SIG-M5 (cell line): ENCODE results near the gene DERL3.
"Not testable (repeated sequence)": the region's sequence is repeated elsewhere in the genome, so short reads cannot be mapped to it uniquely, and the experiment has no call there.

Experiments
- DNase-seq: peaks from one replicate; lab custom pipeline; 2025; lab: John Stamatoyannopoulos, UW

Gene DERL3

DNA sequence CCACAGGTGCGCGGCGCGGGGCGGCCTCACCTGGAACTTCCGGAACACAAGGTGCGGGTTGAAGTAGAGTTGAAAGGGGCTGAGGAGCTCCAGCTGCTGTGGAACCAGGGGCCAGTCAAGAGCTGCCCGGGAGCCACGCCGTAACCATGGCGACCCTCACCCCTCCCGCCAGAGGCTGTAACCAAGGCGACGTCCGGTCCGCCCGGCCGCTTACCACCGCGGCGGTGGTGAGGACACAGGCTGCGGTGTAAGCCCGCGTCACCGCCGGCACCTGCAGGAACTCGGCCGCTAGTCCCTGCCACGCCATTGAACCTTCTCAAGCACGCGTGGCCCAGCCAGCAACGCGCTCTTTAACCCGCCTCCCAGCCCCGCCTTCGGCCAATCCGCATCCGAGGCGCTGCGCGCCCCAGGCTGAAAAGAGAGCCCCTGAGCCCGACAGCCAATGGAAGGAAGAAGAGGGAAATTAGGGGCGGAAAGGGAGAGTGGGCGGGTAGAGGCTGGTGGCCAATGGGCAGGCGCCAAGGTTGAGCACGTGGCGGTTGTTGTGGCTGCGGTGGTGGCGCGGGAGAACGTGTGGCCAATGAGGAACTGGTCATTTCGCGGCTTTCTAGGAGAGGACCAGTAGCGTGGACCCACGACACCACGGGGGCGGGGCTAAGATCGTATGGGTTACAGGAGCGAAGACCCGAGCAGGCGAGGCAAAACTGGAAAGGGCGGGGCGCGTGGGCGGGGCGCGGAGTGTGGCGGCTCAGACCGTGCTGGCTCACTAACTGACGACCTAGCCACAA, at the start of gene DERL3:
TSS of gene DERL3 (minus strand) at position 326 of the 788 bp plus-strand sequence. CDS start at position 307, 19 bp downstream.
- peak; percentile 97 for DNase-seq

DNA sequence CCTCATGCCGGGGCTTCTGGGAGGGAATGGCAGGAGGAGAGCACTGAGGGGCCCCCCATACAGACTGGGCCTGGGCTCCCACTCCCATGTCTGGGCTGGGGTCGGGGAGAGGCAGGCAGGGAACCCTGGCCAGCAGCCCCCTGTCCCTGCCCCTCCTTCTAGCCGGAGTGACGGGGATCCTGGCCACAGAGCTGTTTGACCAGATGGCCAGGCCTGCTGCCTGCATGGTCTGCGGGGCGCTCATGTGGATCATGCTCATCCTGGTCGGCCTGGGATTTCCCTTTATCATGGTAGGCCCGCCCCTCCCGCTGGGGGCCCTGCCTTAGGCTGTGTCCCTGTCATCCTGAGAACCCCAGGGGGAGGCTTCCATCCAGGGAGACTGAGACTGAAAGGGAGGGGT, 45.3 kb upstream of the DERL3 start:
- no peak for DNase-seq

DNA sequence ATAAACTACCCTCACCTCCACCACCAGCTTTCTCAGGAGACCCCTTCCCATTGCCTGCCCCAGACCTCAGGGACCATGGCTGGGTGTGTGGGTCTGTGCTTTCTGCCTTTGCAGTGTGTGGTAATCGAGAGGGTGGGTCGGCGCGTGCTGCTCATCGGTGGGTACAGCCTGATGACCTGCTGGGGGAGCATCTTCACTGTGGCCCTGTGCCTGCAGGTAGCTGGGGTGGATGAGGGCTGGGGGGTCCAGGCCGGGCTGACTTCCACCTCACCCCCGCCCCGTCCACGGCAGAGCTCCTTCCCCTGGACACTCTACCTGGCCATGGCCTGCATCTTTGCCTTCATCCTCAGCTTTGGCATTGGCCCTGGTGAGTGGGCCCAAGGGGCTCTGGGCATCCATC, 44.9 kb upstream of the DERL3 start:
- DNase-seq = no peak

DNA sequence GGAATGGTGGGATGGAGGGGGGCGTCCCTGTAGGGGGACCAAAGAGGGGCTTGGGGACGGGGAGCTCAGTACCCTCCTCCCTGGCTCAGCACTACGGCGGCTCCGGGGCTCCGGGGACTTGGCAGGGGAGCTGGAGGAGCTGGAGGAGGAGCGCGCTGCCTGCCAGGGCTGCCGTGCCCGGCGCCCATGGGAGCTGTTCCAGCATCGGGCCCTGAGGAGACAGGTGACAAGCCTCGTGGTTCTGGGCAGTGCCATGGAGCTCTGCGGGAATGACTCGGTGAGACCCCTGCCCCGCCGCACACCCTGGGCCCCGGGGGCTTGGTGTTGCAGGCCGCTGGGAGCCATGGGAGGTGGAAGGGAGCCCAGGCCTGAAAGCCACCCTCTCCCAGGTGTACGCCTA, 43.6 kb upstream of the DERL3 start:
- DNase-seq = no peak

DNA sequence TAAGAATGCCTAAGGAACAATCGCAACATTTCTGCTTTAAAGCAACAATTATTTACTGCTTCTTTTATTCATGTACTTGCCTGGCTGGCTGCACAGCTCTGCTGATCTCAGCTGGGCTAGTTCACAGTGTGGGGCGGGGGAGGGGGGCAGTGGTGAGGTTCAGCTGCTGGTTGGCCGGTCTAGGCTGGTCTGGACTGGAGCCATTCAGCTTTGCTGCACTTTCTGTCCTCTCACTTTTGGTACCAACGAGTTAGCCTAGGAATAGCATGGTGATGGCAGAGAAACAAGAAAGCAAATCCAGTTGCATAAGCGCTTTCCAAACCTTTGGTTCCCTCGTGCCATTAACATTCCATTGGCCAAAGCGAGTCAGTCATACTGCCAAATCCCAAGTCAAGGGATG, 39.4 kb upstream of the DERL3 start:
- no peak for DNase-seq

DNA sequence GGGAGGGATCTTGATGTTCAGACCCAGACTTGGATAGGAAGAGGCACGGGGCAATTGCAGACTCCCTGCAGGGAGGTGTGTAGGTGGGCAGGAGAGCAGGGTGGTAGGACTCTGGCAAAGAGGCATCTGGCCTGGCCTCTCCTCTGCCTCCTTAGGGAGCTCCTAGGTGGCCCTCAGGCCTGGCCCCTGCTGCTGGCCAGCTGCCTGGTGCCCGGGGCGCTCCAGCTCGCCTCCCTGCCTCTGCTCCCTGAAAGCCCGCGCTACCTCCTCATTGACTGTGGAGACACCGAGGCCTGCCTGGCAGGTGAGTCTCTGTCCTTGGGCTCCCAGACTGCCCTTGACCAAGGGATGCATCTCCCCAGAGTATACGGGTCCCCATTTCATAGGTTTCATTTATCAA, 38.8 kb upstream of the DERL3 start:
- DNase-seq = no peak

DNA sequence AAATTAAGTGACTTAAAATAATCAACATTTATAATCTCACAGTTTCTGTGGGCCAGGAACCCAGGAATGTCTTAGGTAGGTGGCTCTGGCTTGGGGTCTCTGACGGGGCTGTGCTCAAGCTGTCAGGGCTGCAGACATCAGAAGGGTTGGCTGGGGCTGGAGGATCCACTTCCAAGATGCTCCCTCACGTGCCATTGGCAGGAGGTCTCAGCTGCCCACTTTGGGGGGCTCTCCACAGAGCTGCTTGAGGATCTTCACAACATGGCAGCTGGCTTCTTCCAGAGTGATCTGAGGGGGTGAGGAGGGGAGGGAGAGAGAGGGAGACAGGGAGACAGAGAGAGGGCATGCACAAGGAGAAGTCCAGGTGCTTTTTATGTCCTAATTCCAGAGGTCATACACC, 37.0 kb upstream of the DERL3 start:
- DNase-seq = no peak

DNA sequence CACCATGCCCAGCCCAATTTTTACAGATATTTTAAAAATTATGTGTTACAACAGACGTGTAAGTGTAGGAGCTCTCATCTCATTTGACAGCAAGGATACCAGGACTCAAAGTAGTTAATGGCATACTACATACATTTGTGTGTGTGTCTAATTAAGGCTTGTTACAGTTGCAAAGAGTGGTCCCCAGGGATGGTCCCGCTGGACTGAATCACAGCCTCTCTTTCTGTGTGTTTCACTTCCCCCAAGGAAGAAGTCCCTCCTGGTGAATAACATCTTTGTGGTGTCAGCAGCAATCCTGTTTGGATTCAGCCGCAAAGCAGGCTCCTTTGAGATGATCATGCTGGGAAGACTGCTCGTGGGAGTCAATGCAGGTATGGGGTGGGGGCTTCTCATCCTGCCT, 36.1 kb upstream of the DERL3 start:
- DNase-seq = no peak

DNA sequence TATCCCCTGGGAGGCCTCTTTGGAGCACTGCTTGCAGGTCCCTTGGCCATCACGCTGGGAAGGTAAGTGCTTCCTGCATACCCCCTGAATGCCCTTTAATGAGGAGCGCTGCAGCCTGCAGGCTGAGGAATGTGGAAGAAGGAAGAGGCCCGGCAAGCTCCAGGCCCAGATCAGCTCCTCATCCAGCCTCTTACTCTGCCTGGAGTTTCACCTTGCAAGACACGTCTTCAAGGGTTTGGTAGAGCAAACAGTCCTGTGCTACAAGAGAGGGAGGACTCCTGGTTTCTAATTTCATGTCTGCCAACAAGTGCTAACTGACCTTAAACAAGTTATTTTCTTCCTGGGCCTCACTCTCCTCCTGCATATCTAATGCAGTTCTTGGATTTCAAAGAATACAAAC, 29.8 kb upstream of the DERL3 start:
- no peak for DNase-seq

DNA sequence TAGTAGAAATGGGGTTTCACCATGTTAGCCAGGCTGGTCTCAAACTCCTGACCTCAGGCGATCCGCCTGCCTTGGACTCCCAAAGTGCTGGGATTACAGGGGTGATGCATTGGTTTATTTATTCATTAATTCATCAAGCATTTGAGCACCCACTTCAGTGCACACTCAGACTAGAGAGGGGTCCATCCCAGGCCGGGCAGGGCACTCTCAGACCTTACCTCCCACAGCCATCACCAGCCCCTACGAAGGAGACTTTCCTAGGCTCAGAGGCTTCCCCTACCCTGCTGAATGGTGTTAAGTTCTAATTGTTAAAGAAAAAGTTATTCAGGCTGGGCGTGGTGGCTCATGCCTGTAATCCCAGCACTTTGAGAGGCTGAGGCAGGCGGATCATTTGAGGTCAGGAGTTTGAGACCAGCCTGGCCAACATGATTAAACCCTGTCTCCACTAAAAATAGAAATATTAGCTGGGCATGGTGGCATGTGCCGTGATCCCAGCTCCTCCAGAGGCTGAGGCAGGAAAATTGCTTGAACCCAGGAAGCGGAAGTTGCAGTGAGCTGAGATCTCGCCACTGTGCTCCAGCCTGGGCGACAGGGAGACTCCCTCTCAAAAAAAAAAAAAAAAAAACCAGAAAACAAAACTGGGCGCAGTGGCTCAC, 25.8 kb upstream of the DERL3 start:
- not testable (repeated sequence) for DNase-seq

DNA sequence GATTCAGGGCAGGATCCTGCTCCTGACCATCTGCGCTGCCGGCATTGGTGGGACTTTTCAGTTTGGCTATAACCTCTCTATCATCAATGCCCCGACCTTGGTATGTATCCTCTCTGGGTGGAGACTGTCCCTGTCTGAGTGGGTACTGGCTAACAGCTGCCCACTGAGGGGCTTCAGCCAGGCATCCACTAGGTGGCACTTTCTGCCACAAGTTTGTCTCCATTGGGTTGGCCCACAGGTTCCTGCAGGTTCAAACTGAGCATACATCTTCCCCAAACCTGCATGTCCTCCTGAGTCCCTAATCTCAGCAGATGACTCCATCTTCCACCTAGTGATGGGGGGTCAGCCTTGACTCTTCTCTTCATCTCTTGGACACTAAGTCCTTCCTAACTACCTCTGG, 23.3 kb upstream of the DERL3 start:
- DNase-seq = no peak

DNA sequence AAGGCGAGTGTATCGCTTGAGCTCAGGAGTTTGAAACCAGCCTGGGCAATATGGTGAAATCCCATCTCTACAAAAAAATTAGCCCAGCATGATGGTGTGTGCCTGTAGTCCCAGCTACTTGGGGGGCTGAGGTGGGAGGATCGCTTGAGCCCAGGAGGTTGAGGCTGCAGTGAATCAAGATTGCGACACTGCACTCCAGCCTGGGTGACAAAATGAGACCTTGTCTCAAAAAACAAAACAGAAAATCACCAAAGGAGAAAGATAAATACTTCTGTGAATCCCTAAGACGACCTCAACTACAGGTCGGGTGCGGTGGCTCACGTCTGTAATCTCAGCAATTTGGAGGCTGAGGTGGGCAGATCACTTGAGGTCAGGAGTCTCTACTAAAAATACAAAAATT, 21.4 kb upstream of the DERL3 start:
- not testable (repeated sequence) for DNase-seq

DNA sequence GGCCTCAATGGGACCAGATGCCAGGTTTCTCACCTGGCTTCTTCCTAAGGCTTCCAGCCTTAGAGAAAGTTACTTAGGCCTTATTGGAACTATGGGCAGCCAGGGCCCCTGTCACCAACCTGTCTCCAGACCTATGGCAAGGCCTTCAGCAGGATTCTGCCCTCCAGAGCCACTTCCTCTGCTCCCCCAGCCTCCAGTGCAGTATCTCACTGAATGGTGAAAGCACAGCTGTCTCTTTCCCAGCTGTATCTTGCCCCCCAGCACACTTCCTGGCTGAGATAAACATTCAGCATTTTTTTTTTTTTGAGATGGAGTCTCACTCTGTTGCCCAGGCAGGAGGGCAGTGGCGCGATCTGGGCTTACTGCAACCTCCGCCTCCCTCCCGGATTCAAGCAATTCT, 20.4 kb upstream of the DERL3 start:
- no peak for DNase-seq

DNA sequence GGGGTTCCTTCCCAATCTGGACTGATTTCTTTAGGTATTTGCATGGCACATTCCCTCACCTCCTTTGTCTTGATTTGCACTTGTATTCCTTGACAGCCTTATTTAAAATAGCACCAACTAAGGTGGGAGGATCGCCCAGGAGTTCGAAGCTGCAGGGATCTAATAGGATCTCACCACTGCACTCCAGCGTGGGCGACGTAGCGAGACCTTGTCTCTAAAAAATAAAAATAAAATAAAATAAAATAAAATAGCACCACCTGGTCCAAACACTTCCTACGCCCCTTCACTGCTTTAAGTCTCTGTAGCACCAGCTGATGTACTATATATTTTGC, 19.6 kb upstream of the DERL3 start:
- no peak for DNase-seq

DNA sequence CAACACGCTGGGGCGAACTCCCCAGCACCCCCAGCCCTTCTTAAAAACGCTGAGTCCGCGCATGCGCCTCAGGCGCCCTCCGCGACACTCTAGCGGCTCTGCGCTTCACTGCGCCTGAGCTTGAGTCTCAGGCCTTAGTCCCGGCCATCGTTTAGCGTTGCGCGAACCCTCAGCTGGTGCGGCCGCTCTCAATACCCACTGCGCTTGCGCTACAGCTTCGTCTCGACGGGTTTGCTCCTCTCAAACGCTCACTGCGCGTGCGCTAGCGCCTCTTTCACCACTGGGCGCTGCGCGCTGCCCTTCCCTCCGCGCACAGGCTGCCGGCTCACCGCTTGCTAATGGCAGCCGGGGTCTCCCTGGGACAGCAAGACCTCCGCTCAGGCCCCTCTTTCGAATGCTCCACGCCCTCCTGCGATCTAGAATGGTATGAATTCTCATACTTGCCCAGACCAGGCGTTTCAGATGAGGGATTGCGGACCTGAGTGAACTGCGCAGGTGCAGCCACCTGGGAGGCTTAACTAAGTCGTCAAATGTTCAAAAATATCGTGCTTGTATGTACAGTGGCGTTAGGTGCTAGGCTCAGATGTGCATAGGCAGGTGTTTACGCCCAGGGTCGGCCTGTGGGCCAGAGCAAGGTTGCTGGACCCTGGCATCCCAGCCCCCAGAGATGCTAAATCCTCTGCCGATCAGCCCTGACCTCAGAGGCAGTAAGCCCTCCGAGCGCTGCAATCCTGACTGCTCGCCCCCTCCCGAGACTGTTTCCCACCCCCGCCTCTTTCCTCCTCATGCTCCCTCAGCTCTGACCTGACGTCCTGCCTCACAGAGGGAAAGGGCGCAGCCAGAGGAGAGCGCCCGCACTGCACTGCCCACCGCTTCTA, 19.0 kb upstream of the DERL3 start, which contains the start of gene SLC2A11:
TSS of gene SLC2A11 (plus strand) at position 270 of the 878 bp plus-strand sequence. CDS start at position 395, 125 bp downstream.
- peak; percentile 49 for DNase-seq

DNA sequence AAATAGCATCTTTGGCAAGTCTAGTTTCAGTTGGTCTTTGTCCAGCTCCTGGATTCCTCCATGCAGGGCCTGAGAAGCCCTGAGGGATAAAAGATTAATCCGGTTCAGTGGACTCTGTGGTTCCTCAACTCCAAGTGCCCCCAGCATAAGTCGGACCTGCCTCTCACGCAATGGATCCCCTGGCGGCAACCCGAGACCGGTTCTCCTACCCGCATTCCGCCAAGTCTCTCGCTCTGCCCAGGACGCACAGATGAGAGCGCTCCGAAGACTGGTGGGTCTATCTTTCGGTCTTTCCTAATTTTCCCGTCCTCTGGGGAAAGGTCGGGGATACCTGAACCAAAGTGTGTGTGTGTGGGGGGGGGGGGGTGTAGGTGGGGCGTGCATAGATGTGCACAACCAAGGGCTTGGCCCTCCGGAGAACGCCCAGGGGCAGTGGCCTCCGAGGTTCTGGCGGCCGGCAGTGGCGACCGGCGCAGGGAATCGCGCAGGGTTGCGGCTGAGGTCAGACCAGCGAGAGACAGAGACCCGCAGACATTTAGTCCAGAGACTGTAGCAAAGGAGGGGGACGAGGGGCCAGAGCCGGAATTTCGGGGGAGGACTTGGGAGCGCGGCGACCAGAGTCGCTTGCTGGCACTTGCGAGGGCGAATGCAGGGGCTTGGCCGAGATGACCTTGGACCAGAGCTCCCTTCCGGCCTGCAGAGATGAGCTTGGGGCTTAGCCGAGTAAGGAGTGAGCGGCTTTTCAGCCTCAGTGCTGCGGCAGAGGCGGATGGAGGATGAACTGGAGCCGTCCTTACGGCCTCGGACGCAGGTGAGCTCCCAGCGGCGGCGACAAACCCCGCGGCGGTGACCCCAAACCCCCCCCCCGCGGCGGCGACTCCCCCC, 18.2 kb upstream of the DERL3 start:
- DNase-seq = no peak

DNA sequence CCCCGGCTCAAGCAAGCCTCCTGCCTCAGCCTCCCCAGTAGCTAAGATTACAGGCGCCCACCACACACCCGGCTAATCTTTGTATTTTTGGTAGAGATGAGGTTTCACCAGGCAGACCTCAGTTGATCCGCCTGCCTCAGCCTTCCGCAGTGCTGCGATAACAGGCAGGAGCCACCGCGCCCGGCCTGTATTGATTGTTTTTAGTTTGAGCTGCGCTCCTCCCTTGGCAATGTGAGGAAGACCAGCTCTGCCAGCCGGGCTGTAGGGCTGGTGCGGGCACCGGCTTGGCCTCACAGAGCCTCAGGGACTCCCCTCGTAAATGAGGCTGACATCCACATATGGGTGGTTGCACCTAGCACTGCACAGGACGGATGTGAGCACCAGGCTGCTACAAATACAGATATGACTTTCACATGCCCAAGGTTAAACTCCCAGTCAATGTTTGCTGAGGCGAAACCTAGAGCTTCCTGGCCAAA, 11.4 kb upstream of the DERL3 start:
- no peak for DNase-seq

DNA sequence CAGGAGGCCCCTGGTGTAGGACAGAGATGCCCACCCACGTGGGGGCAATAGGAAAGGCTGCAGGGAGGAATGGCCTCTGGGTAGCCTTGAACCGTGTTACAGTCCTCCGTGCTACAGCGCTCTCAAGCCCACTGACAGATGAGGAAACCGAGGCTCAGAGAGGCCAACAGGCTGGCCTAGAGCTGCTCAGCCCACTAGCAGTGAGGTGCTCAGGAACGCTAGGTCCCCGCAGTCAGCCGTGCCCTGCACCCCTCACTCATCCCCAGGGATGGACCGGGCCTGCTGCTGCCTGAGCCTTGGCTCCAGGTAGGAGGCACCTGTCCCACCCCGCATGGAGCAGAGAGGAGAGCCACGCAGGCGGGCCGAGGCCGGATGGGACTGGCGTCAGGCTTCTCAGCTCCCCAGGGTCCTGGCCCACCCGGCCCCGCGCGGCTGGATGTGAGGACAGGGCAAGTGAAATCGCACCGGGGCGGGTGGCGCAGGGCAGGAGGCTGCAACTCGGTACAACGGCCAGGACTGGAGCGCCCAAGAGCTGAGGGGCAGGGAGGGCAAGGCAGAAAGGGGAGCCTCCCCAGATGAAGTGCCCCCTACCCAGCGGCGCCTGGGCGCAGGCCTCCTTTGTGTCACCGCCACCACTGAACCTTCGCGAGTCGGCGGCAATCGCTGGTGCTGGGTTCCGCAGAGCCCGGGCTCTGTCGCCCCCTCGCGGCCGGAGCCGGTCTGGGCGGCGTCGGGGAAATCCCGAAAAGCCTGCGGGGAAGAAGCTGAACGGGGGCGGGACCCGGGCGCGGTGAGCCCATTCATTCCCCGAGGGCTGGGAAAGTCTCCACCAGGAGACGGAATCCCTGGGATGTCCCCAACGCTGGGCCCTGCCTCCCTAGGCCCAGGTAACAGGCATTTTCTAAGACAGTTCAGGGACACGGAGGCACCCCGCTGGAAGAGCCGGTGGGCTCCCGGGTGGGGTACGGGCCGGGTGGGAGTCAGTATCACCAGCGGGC, 10.5 kb upstream of the DERL3 start:
- peak; percentile 1 for DNase-seq

DNA sequence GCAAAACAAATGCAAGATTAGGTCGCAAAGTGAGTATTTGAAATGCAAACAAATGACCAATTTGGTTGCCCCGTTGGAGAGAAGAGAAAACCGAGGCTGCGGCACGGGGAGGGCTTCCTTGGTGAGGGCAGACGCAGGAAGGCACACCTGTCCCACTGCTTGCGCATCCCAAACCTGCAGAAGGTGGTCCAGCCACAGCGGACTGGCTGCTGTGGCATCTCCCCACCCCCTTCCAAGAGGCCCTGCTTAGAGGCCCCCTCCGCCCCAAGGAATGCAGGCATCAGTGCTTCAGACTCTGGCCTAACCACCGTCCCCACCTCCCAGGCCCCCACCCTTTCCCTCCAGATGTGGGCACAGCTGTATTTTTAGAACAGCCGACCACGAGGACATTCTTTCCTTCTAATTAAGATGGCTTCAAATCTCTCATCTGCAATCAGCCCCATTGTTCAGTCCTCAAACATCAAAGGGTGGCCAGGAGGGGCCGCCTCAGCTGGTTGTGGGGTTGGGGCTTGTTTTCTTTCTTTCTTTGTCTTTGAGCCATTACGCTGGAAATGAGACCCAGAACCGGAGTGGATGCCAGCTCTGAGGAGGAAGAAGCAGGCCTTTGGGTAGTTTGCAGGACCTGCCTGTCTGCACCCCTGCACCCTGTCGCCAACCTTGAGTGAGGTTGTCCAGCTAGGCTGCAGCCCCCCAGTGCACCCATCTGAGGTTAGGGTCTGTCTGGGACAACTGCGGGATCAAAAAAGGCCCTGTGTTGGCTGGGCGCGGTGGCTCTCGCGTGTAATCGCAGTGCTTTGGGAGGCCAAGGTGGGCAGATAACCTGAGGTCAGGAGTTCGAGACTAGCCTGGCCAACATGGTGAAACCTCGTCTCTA, 9.4 kb upstream of the DERL3 start:
- DNase-seq = no peak
